H1 (cell line): ENCODE data around the gene VEPH1.

ENCODE experiments used
- JUND ChIP-seq: IDR thresholded peaks from 2 replicates; pipeline ENCODE4 v1.6.1; 2011; ENCODE audit warnings: mild to moderate bottlenecking, improper control_type of control experiment, low read length
- SP2 ChIP-seq: IDR thresholded peaks from 2 replicates; pipeline ENCODE4 v1.6.1; 2012; ENCODE audit warnings: mild to moderate bottlenecking, low read length, inconsistent platforms
- TF ChIP-seq, protein P1 (sequence below), 3 experiments: IDR thresholded peaks; 1 replicate in 2 of 3; 2 replicates in 1 of 3; pipeline versions ENCODE4 v1.5.1 to v1.6.1; 2011; ENCODE audit warnings: low read length in 3 of 3, mild to moderate bottlenecking in 3 of 3, inconsistent platforms in 2 of 3, low read depth in 1 of 3, moderate library complexity in 1 of 3; ENCODE audit not compliant: insufficient read depth in 1 of 3; ENCODE audit errors: control extremely low read depth in 1 of 3
- TF ChIP-seq, protein P2 (sequence below): IDR thresholded peaks from 2 replicates; pipeline ENCODE4 v1.6.1; 2011; ENCODE audit warnings: low read depth, mild to moderate bottlenecking, low read length; ENCODE audit not compliant: insufficient read depth

DNA sequence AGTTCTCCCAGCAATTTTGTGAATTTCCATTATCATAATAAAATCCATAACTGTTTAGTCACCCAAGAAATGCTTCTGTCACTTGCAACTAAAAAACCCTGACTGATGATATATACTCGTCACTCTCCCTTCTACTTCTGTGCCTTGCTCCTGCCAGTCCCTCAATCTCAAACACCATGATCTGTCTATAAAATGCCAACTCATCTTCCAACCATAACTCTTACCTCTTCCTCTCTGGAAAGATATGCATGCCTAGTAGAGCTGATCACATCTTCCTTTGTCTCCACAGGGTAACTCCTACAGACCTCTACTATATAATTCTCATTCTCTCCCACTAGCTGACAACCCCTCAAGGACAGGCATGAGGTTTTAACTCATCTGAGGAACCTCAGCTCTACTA lies 5.2 kb upstream of the VEPH1 start:
- TF ChIP-seq, protein P1, sequence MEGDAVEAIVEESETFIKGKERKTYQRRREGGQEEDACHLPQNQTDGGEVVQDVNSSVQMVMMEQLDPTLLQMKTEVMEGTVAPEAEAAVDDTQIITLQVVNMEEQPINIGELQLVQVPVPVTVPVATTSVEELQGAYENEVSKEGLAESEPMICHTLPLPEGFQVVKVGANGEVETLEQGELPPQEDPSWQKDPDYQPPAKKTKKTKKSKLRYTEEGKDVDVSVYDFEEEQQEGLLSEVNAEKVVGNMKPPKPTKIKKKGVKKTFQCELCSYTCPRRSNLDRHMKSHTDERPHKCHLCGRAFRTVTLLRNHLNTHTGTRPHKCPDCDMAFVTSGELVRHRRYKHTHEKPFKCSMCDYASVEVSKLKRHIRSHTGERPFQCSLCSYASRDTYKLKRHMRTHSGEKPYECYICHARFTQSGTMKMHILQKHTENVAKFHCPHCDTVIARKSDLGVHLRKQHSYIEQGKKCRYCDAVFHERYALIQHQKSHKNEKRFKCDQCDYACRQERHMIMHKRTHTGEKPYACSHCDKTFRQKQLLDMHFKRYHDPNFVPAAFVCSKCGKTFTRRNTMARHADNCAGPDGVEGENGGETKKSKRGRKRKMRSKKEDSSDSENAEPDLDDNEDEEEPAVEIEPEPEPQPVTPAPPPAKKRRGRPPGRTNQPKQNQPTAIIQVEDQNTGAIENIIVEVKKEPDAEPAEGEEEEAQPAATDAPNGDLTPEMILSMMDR (IDR thresholded peaks at IDR 0.05; ENCODE audit: control extremely low read depth in 1 of 3, insufficient read depth in 1 of 3, low read depth in 1 of 3, low read length in 3 of 3): no peak
- TF ChIP-seq, protein P2, sequence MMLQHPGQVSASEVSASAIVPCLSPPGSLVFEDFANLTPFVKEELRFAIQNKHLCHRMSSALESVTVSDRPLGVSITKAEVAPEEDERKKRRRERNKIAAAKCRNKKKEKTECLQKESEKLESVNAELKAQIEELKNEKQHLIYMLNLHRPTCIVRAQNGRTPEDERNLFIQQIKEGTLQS: no peak
- TF ChIP-seq JUND: no peak
- no peak for TF ChIP-seq SP2
